ENCODE results near the gene WIF1. TPM values are rescaled to one million over a fixed set of nuclear protein-coding genes. Genes with fewer than 3 reads are reported as not detected.
A peak's percentile ranks its signal among the peaks of the same experiment; 100 is the strongest.

WIF1 gene
- total RNA-seq, 1 experiment from 2014 or later = 1.8 TPM

DNA sequence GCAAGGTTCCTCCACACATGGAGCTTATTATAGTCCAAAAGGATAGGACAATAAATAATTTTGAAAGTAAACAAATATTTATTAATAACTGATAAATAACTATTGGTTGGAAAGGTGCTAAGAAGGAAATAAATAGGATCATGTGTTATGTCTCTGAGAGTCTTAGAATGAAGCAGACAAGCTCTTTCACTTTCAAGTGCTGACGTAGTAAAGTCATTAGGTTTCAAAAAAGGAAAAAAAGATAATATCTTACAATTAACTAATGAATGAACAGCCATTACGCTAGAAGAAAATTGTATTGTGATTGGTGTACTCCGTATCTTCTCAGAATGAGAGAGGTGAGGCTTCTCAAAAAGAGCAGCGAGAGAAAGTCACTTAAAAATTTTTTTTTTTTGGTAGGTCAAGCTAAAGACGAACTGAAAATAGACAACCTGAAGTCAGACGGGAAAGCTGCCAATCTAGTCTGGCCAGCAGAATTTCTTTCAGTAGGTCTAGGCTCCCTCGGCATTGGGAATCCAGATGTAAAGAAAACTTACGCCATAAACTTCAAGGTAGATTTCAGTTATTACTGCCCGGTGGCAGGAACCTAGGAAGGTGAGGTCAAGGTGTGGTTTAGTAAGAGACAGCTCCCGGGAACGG is 47.7 kb upstream of the WIF1 start:
- no peak for TF ChIP-seq JAZF1 (CRISPR knock-in tag; IDR thresholded peaks at IDR 0.05)
- TF ChIP-seq IRF2 (CRISPR knock-in tag; IDR thresholded peaks at IDR 0.05; ENCODE audit: borderline replicate concordance, low read depth) = no peak
- TF ChIP-seq TEAD1 (CRISPR knock-in tag; IDR thresholded peaks at IDR 0.05) = no peak
- TF ChIP-seq CREB1 (CRISPR knock-in tag; IDR thresholded peaks at IDR 0.05) = no peak
- TF ChIP-seq NR3C1 (CRISPR knock-in tag; conservative IDR thresholded peaks at IDR 0.05; ENCODE audit: low read depth) = no peak
- TF ChIP-seq, protein P1, sequence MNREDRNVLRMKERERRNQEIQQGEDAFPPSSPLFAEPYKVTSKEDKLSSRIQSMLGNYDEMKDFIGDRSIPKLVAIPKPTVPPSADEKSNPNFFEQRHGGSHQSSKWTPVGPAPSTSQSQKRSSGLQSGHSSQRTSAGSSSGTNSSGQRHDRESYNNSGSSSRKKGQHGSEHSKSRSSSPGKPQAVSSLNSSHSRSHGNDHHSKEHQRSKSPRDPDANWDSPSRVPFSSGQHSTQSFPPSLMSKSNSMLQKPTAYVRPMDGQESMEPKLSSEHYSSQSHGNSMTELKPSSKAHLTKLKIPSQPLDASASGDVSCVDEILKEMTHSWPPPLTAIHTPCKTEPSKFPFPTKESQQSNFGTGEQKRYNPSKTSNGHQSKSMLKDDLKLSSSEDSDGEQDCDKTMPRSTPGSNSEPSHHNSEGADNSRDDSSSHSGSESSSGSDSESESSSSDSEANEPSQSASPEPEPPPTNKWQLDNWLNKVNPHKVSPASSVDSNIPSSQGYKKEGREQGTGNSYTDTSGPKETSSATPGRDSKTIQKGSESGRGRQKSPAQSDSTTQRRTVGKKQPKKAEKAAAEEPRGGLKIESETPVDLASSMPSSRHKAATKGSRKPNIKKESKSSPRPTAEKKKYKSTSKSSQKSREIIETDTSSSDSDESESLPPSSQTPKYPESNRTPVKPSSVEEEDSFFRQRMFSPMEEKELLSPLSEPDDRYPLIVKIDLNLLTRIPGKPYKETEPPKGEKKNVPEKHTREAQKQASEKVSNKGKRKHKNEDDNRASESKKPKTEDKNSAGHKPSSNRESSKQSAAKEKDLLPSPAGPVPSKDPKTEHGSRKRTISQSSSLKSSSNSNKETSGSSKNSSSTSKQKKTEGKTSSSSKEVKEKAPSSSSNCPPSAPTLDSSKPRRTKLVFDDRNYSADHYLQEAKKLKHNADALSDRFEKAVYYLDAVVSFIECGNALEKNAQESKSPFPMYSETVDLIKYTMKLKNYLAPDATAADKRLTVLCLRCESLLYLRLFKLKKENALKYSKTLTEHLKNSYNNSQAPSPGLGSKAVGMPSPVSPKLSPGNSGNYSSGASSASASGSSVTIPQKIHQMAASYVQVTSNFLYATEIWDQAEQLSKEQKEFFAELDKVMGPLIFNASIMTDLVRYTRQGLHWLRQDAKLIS (CRISPR knock-in tag; IDR thresholded peaks at IDR 0.05; ENCODE audit: borderline replicate concordance) = no peak
- TF ChIP-seq STAT6 (CRISPR knock-in tag; conservative IDR thresholded peaks at IDR 0.05; ENCODE audit: low read depth) = no peak
- TF ChIP-seq ZNF121 (CRISPR knock-in tag; IDR thresholded peaks at IDR 0.05) = no peak
- no peak for TF ChIP-seq ZNF425 (CRISPR knock-in tag; conservative IDR thresholded peaks at IDR 0.05)
- TF ChIP-seq GRHL2 (CRISPR knock-in tag; IDR thresholded peaks at IDR 0.05; ENCODE audit: insufficient replicate concordance, severe bottlenecking) = no peak
- TF ChIP-seq ATF3 (CRISPR knock-in tag; conservative IDR thresholded peaks at IDR 0.05) = no peak
- TF ChIP-seq PRRX2 (CRISPR knock-in tag; IDR thresholded peaks at IDR 0.05) = no peak
- TF ChIP-seq ZNF219 (CRISPR knock-in tag; IDR thresholded peaks at IDR 0.05; ENCODE audit: borderline replicate concordance) = no peak
- Mint-ChIP-seq H3K36me3 (no peaks in the 10 kb centered on the region), H3K27me3 (ENCODE audit: low read depth) (peaks cover 22% of the 10 kb centered on the region), H3K27ac (peak overlapping the region; percentile 99), H3K4me1 (peaks cover 21% of the 10 kb centered on the region), H3K4me3 (peak overlapping the region; percentile 98), H3K9me3 (0 out of 2 replicates have a peak, but pooled peaks cover 3% of the 10 kb centered on the region)
- peak; percentile 4 for ATAC-seq
- POLR2A ChIA-PET = interaction anchor here (1.0 to 1.9 kb wide), 7 partner anchors 9 to 107 kb away, joined by 3 to 9 read pairs (median 4); no protein-coding TSS in a partner anchor
- no peak for DNase-seq (ENCODE audit: low spot score)
- CTCF ChIA-PET = interaction anchor here (0.9 to 1.1 kb wide), 3 partner anchors 27 to 48 kb away, joined by 3 to 9 read pairs (median 5); partner anchors contain the start of gene WIF1

- Mint-ChIP-seq H3K36me3 (no peaks in the 10 kb centered on the region), H3K27ac (no peak overlapping the region), H3K27me3 (ENCODE audit: low read depth) (peaks cover 34% of the 10 kb centered on the region), H3K4me3 (no peak overlapping the region), H3K4me1 (peaks cover 5% of the 10 kb centered on the region; the same call in 1 of the 2 replicates), H3K9me3 (0 out of 2 replicates have a peak, but pooled peaks cover 3% of the 10 kb centered on the region)
- TF ChIP-seq JAZF1 (CRISPR knock-in tag; IDR thresholded peaks at IDR 0.05) (no peak), ZBTB21 (CRISPR knock-in tag; IDR thresholded peaks at IDR 0.05; ENCODE audit: borderline replicate concordance) (no peak), SMAD3 (CRISPR knock-in tag; IDR thresholded peaks at IDR 0.05; ENCODE audit: borderline replicate concordance) (no peak), ZNF138 (CRISPR knock-in tag; conservative IDR thresholded peaks at IDR 0.05) (no peak), PRRX2 (CRISPR knock-in tag; IDR thresholded peaks at IDR 0.05) (no peak)
- ATAC-seq = no peak
- DNase-seq (ENCODE audit: low spot score) = no peak
- ChIA-PET POLR2A (no interaction called here), CTCF (no interaction called here)
Measured at GRCh38 chr12:65164774-65165173, 43.7 kb upstream of the WIF1 start.

All from WTC11 (cell line).